ENCODE results near the gene TUBE1. TPM values are rescaled to one million over a fixed set of nuclear protein-coding genes. Genes with fewer than 3 reads are reported as not detected.

TUBE1 gene
- total RNA-seq, 1 experiment from 2014 or later = 24.4 TPM

GRCh38 chr6:112036088-112036637, 51.1 kb downstream of the TUBE1 start:
- POLR2A ChIA-PET (ENCODE audit: low non-redundant PET) = no interaction called here
- intact Hi-C loops (cut with micrococcal nuclease; ENCODE audit: unreplicated experiment) = no loop called here
- no peaks in the 10 kb centered on the region for H3K9me3 ChIP-seq (ENCODE audit: low read depth, low read length, poor library complexity, severe bottlenecking)

GRCh38 chr6:112034616-112034995, 52.7 kb downstream of the TUBE1 start:
- POLR2A ChIA-PET (ENCODE audit: low non-redundant PET) = no interaction called here
- Histone ChIP-seq H3K4me1 (ENCODE audit: insufficient read depth, low read length, poor library complexity, severe bottlenecking) (peaks cover 8% of the 10 kb centered on the region), H3K36me3 (ENCODE audit: insufficient read depth, low read length, poor library complexity, severe bottlenecking) (no peaks in the 10 kb centered on the region), H3K4me3 (ENCODE audit: low read depth, low read length, poor library complexity, severe bottlenecking) (no peak overlapping the region), H3K9me3 (ENCODE audit: low read depth, low read length, poor library complexity, severe bottlenecking) (no peaks in the 10 kb centered on the region), H3K27me3 (replicated peaks; ENCODE audit: insufficient read depth, low read depth, low read length, poor library complexity) (peaks cover 24% of the 10 kb centered on the region), H3K27ac (ENCODE audit: low read depth, low read length, poor library complexity, severe bottlenecking) (no peak overlapping the region)
- intact Hi-C loops (cut with micrococcal nuclease; ENCODE audit: unreplicated experiment) = no loop called here
- DNase-seq (ENCODE audit: low spot score) = no peak
- CTCF ChIA-PET = no interaction called here
- BruUV-seq (replicated peaks) = no TSS peak
- TF ChIP-seq CTCF (conservative IDR thresholded peaks at IDR 0.05; ENCODE audit: low read depth, low read length) = no peak
- no peak for TF ChIP-seq EZH2 (IDR thresholded peaks at IDR 0.05; ENCODE audit: borderline replicate concordance, low read depth, low read length, poor library complexity, severe bottlenecking)

More at GRCh38 chr6:112036088-112036637, 51.1 kb downstream of the TUBE1 start:
- Histone ChIP-seq H3K27ac (ENCODE audit: low read depth, low read length, poor library complexity, severe bottlenecking) (no peak overlapping the region), H3K27me3 (replicated peaks; ENCODE audit: insufficient read depth, low read depth, low read length, poor library complexity) (peaks cover 14% of the 10 kb centered on the region), H3K4me1 (ENCODE audit: insufficient read depth, low read length, poor library complexity, severe bottlenecking) (peaks cover 8% of the 10 kb centered on the region), H3K4me3 (ENCODE audit: low read depth, low read length, poor library complexity, severe bottlenecking) (no peak overlapping the region), H3K36me3 (ENCODE audit: insufficient read depth, low read length, poor library complexity, severe bottlenecking) (no peaks in the 10 kb centered on the region)
- DNase-seq (ENCODE audit: low spot score) = no peak
- CTCF ChIA-PET = no interaction called here
- TF ChIP-seq EZH2 (IDR thresholded peaks at IDR 0.05; ENCODE audit: borderline replicate concordance, low read depth, low read length, poor library complexity, severe bottlenecking) = no peak
- TF ChIP-seq CTCF (conservative IDR thresholded peaks at IDR 0.05; ENCODE audit: low read depth, low read length) = no peak
- no TSS peak for BruUV-seq (replicated peaks)

GRCh38 chr6:112033791-112034615, 53.3 kb downstream of the TUBE1 start:
- intact Hi-C loops (cut with micrococcal nuclease; ENCODE audit: unreplicated experiment) = no loop called here
- TF ChIP-seq EZH2 (IDR thresholded peaks at IDR 0.05; ENCODE audit: borderline replicate concordance, low read depth, low read length, poor library complexity, severe bottlenecking) = no peak
- TF ChIP-seq CTCF (conservative IDR thresholded peaks at IDR 0.05; ENCODE audit: low read depth, low read length) = no peak
- Histone ChIP-seq H3K9me3 (ENCODE audit: low read depth, low read length, poor library complexity, severe bottlenecking) (no peaks in the 10 kb centered on the region), H3K27me3 (replicated peaks; ENCODE audit: insufficient read depth, low read depth, low read length, poor library complexity) (peaks cover 24% of the 10 kb centered on the region), H3K4me3 (ENCODE audit: low read depth, low read length, poor library complexity, severe bottlenecking) (no peak overlapping the region), H3K4me1 (ENCODE audit: insufficient read depth, low read length, poor library complexity, severe bottlenecking) (peaks cover 8% of the 10 kb centered on the region), H3K36me3 (ENCODE audit: insufficient read depth, low read length, poor library complexity, severe bottlenecking) (no peaks in the 10 kb centered on the region), H3K27ac (ENCODE audit: low read depth, low read length, poor library complexity, severe bottlenecking) (no peak overlapping the region)
- CTCF ChIA-PET = no interaction called here
- POLR2A ChIA-PET (ENCODE audit: low non-redundant PET) = no interaction called here
- no TSS peak for BruUV-seq (replicated peaks)
- DNase-seq (ENCODE audit: low spot score) = peak; percentile 65
